Activated CD8-positive, alpha-beta memory T cell treated with anti-CD3 and anti-CD28 coated beads for 48 hours (primary cell): Measurements from ENCODE around the gene TTYH1.
"Not testable (repeated sequence)": the region's sequence is repeated elsewhere in the genome, so short reads cannot be mapped to it uniquely, and the experiment has no call there.

Experiments
- DNase-seq, 3 experiments: peaks; one replicate each; pipeline ENCODE4 v3.0.0-alpha.2; 2020; ENCODE audit warnings: low read depth in 2 of 3, low spot score in 2 of 3

Gene TTYH1

DNA sequence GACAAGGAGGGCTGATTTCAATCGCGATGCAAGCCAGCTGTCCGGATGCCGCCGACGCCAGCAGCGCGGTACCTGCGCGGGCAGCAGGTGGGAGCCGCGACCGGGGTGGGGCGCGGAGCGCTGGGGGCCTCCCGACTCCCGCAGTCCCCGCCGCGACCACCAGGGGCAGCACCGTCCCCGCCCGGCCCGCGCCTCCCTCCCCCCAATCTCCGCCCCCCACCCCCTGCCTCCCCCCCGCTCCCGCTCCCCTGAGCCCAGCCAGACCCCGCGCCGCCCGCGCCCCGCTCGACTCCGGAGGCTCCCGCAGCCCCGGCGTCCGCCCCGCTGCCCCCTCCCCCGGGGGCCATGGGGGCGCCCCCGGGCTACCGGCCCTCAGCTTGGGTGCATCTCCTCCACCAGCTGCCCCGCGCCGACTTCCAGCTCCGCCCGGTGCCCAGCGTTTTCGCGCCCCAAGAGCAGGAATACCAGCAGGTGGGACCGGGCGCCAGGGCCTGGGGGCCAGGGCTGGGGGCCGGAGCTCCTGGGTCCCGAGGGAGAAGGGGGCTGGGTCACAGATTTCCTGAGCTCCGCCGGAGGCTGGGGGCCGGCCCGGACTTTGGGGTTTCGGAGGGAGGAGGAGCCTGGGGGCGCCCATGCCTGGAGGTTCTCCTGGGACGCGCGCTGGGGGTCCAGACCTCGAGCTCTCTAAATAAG is at the start of gene TTYH1:
Gene TTYH1, plus strand, starts transcription at position 257 of the 693 bp plus-strand sequence. Its CDS starts 89 bp downstream, at position 346.
- DNase-seq: peak in 1 of 3 experiments; percentile 49

DNA sequence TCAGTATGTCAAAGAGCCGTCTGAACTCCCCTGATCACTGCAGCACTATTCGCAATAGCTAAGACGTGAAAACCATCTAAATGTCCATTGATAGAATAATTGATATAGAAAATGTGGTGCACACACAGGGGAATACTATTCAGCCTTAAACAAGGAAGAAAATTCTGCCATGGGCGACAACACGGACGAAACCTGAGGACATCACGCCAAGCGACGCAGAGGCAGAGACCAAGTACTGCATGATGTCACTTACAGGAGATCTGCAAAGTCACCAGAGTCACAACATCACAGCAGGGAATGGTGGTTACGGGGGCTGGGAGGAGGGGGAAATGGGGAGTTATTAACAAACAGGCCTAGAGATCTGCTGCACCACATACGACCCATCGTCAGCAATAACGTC is 49.5 kb upstream of the TTYH1 start:
- DNase-seq: not testable (repeated sequence)

DNA sequence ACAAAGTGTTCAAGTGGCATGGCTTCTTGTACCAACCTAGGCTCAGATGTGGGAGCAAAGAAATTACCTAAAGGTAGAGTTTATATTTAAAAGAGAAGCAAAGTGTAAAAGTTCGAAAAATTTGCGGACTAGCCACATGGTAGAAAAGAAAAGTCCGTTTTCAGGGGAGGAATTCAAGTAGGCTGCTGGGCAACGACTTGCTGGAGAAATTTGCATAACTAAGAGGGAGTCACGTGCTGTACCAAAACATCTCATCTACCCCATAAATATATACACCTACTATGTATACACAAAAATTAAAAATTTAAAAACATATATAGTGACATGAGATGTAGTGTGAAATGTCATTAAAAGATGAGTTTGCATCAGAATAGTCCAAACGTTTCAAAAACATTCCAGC is 48.5 kb upstream of the TTYH1 start:
- no peak for DNase-seq

DNA sequence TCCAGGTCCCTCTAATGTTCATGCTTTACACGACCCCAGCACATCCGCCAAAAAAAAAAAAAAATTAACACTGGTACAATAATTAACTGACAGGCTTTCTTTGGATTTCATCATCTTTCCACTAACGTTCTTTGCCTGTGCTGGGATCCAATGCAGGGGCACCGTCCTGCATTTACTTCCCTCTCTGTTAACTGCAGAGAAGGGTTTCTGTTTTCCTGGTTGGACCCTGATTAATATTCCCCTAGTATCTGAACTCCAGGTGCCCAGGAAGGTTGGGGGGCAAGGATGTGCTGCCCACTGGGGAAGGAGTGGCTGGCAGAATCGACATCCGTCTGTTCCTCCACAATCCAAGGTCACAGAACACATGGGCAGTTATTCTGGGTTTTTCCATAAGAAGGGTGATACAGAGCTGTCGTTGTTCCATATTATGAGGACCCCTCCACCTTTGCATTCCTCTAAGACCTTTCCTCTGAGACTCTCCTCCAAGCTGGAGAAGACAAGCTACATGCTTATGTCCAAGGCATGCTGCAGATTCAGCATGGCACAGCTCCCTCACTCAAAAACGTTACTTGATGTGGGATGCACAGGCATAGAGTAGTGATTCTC is 46.1 kb upstream of the TTYH1 start:
- no peak for DNase-seq

DNA sequence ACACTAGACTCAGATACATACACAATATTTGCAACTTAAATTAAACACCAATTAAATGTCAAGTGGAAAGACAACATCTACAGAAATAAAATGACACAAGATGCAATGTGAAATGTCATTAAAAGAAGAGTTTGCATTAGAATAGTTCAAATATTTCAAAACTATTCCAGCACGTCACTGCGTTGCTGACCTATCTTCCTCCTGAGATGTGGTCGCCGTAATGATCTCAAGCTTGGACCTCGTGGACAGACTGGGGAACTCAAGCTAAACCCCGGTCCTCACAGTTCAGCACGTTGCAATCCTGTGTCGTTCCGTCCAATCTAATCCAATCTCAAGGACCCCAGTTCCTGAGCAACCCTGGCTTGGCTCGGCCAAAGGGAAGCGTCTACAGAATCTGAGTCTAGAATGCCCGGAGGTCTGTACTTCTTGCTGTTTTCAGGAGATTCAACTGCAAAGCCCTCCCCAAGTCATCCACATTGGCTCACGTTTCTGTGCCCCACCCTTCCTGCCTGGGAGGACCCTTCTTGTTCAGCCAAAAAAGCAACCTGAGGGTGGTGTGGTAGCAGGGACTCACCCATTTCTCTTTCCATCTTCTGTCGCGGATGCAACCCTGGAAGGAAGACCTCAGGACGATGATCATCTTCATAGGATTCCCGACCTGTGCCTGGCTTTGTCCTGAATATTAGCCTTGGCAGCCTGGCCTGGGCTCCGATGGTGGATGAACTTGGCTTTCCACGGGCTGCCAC is 45.4 kb upstream of the TTYH1 start:
- not testable (repeated sequence) for DNase-seq

DNA sequence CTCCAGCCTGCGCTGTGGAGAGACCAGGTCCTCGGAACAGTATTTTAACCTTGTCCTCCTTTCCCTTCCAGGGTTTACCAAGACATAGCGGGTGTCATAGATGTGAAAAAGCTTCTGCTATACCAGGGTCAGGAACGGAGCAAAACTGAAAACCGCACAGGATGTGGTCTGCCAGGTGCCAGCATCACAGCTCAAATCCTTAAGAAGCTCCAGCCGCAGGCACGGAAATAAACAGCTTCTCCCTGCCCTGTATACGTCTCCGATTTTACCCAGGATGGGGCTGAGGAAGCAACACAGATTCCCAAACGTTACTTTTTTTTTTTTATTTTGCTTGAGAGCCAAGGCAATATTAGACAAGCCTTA is 44.8 kb upstream of the TTYH1 start:
- not testable (repeated sequence) for DNase-seq

DNA sequence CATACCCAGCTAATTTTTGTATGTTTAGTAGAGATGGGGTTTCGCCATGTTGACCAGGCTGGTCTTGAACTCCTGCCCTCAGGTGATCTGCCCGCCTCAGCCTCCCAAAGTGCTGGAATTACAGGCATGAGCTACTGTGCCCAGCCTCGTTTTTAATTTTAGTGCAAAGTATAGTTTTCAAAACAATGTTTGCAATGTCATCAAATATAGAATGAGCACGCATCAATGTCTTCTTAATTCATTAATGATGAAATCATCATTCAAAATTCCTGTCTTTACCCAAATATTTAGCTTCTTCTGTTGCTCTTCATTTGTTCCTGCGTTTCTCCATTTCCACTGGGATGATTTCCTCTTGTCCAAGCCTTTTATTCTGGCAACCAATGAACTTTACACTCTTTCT is 43.8 kb upstream of the TTYH1 start:
- not testable (repeated sequence) for DNase-seq

DNA sequence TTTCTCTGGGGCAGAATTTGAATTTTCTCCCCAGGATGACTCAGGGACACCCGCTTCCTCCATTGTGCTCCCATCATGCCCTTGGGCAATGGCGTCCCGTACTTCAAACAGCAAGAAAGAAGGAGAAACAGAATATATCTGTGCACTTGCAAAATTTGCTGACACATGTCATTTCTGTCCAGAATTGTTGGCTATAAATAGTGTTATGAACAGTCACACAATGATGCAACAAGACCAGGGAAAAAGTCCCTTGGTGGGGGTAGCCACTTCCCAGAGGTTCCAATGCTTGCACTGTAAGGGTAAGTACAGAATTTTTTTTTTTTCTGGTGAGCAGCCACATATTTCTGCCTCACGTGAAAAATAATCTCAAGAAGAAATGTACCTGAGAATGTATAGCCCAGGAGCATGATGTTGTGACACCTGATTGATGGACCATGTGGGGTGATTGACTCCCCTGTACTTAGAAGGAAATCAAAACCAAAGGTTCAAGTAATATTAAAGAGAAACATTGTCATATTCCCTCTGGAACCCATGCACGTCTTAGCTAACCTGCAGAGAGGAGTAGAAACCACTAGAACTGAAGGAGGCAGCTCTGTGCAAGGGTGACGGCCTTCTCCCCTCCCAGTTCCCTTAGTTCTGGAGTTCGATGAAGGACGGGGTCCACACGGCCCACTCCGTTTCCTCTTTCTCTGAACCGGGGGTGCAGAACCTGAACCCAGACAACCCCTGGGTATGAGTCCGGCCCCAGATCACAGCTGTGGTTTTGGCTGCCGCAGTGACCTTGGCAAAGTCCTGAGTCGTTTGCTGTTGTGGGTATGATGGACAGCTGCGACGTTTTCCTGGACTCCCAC is 41.3 kb upstream of the TTYH1 start:
- DNase-seq: no peak

DNA sequence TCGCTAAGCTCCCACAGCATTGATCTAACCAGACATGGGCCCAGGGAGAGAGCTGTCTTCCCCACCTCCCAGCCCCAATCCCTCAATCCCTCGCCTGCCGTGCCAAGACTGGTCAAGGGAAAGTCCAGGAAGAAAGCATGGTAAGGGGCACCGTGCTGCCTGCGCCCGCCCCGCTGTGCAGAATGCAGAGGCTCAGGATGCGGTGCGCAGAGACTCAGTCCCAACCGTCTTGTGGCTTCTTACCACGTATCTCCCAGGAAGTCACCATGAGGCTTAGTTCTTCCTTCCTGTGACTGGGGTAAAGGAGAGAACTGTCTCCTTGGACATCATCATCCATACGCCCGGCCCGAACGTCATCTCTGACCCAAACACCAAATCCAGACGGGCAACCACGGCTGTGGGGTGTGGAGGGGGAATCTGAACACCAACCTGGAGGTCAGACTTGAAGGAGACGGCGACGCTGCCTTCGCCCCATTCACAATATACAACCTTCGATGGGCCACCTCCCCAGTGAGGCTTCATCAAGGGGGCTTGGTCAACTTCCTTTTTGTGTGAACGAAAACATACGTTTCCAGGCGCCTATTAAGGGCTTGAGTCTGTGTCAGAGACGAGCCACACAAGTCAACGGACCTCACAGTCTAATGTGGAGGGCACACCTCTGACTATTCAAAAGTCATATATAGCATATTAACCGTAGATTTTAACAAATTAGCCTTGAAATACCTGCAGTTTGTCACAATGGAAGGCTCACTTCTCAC is 39.9 kb upstream of the TTYH1 start:
- not testable (repeated sequence) for DNase-seq

DNA sequence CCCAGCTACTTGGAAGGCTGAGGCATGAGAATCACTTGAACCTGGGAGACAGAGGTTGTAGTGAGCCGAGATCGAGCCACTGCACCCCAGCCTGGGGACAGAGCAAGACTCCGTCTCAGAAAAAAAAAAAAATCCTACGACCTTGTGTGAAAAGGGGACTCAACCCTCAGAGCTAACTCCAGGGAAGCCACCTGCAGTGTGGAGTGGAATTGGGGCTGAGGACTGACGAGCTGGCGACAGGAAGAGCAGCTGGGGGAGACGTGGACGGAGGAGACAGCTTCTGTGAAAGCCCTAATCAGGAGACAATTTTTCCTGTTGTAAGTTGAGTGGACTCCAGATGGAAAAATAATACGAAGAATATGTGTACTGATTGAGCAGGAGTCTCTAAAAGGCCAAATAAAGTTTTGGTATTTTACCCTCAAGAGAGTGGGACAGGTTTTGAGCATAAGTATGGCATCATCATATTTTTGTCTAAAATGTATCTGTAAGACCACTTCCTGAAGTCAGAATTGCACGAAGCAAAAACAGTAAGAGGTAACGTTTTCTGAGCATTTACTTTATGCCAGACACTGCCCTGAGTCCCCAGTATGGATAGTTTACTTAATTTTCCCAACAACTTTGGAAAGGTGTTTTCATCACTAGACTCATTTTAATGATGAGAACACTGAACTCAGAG is 38.5 kb upstream of the TTYH1 start:
- DNase-seq: no peak

DNA sequence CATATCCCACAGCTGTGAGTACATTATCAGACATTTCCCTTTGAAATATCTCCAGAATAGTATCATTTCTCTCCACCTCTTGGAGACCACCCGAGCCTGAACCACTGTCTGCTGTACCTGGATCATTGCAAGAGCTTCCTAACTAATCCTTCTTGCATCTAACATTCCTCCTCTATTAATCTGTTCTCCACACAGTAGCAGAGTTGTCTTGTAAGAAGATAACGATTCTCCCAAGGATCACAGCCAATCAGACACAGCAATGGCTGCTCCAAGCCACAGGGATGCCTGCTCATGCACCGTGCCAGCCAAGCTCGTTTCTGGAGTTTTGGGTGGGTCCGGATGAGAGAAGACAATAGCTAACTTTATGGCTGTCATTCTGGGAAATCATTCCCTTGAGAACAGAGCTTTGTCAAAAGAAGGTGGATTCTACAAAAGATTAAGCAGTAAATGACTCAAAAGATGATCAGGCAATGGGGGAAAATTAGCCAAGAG is 36.0 kb upstream of the TTYH1 start:
- DNase-seq: no peak

DNA sequence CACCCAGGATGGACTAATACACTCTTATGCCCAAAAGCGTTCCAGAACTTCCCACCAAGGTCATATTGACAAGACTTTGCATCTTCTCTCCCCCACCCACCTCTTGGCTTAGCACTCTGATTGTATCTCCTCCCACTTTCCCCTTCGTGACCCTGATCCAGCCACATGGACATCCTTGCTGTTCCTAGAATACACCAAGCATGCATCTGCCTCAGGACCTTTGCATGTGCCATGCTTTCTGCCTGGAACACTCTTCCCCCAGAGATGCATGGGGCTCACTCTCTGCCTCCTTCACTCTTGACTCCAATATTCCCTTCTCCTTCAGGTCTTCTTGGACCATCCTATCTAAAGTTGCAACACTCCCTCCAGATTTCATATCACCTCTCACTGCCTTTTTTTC is 34.4 kb upstream of the TTYH1 start:
- no peak for DNase-seq

DNA sequence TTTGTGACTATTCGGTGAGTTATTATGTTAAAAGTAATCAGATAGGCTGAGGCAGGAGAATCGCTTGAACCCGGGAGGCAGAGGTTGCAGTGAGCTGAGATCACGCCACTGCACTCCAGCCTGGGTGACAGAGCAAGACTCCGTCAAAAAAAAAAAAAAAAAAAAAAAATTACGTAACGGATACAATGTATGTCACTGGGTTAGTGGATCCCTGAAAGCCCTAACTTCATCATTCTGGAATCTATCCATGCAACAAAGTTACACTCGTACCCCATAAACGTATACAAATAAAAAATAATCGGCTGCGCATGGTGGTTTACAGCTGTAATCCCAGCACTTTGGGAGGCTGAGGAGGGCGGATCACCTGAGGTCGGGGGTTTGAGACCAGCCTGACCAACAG is 33.2 kb upstream of the TTYH1 start:
- DNase-seq: not testable (repeated sequence)

DNA sequence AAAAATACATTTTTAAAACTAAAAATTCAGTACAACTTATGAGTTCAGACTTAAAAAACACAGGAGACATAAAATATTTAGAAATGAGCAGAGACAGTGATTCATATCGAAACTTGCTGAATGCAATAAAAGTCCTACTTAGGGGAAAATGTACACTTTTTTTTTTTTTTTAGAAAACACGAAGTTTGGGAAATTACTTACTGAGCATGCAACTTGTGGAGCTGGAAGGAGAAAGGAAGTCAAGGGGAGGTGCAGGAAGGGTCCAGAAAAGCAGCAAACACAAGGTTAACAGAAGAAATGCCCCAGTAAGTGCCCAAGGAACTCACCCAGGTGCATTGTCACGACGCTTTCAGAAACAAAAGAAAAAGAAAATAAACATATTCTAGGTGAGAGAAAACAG is 31.9 kb upstream of the TTYH1 start:
- no peak for DNase-seq

DNA sequence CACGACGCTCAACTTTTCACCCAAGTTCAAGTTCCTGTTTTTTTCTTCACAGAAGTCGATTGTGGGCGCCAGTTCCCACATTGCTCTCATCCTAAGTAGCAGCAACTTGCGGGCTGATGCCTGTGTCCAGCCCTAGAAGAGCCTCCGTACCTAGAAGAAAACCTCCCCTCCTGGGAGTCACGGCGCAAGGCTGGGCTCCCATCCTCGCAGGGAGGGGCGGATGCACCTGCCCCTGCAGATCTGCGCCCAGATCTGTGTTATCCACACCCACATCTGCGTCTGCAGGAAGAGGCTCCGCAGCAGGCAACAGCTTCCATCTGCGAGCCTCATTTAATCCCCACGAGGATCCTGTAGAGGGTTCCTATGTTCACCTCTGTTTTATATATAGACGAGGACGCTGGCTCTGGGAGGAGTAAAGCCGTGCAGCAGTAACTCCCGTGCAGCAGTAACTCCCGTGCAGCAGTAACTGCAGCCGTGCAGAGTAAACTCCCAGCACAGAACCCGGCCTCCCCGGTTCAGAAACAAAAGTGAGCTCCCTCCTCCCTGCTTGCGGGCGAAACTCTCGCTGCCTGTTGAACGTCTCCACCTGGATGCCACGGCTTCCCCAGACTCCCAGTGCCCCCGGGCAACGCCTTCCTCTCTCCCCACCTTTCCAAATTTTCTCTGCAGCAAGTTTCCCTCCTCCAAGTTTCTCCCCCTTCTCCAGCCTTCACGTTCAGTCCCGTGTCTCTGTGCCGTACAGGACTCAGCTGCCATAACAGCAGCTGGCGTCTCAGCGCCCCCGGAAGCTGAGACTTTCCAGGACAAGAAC is 27.1 kb upstream of the TTYH1 start:
- no peak for DNase-seq

DNA sequence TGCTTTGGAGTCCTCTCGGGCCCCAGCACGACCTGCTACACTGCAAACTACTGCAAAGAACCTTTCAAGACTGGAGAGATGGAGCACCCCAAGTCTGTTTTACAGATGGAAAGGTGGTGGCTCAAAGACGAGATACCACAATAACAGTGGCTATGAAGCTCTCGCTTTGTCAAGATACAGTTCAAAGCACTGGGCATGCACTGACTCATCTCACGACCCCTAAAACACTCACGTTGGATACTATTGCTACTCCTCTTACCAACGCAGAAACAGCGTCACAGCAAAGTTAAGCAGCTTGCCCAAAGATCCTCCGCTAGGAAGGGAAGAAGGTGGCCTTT is 26.5 kb upstream of the TTYH1 start:
- no peak for DNase-seq

DNA sequence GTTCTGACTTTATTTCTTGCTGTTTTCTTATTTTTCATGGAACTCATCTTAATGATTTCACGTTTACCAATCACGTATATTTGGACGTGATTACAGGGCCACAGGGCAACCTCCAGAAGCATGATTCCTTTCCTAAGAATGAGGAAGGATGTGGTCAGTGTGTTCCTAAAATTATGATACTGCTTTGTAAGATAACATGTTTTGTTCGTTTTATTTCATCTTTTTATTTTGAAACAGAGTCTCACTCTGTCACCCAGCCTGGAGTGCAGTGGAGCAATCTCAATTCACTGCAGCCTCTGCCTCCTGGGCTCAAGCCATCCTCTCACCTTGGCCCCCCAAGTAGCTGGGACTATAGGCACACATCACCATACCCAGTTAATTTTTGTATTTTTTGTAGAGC is 25.7 kb upstream of the TTYH1 start:
- no peak for DNase-seq

DNA sequence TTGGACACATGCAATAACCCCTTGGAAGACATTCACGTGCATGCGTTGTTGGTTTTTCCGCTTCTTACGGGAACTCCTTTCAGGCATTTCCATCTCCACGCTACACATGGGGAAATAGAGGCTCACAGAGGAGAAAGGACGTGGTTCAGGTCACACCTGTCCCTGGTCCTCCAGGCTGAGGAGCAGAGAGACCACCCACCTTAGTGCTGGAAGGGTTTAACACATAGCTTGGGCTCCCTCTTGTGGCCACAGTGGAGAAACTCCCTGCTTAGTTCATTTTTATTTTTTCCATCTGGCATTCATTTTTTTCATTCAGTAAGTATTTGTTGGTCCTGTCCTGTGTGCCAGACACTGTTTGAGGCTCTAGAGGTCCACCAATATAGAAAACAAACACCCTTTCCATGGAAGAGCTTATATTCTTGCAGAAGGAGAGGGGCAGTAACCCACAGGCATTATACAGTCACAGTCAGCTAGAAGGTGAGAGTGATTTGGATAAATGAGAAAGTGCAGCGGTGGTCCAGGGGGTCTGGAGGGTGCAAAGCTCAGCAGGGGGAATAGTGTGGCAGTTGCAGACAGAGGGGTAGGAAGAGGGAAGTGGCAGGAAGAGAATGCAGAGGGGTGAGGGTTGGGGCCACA is 24.2 kb upstream of the TTYH1 start:
- peak in 1 of 3 experiments; percentile 48 for DNase-seq

DNA sequence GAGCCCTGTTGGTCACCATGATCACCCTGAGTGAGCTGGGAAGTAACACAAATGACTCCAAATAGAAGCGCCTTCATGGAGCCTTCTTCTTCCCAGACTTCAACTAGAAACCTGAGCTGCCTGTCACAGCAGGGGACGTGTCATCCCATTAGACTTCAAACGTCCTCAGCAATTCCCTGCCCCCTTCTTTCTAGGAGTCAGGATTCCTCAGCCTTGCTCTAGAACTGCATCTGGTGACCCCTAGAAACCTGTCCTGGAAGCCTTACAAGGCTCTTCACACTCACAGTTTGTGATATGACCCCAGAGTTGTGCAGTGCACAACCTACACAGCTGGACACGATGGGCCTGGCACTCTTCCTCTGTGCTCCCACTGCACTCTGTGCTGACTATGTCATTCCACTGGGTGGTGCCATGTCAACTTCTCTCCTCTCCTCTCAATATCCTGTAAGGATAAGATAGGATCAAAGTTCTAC is 23.6 kb upstream of the TTYH1 start:
- no peak for DNase-seq
